Keratinocyte (primary cell): ENCODE measurements around the gene CACNA1E. TPM values are rescaled to one million over a fixed set of nuclear protein-coding genes. Genes with fewer than 3 reads are reported as not detected.

Experiments used
- DNase-seq: peaks from one replicate; pipeline ENCODE4 v3.0.0-alpha.2; 2011; ENCODE audit warnings: low read depth, missing footprints, low spot score
- FAIRE-seq: peaks from 2 replicates; lab custom pipeline; 2011; peaks lifted over from hg19 to GRCh38; lab: Jason Lieb, UNC
- H2AFZ ChIP-seq: 2 replicates; pipeline ENCODE4 v1.6.0; 2012; ENCODE audit warnings: low read length, control low read depth, inconsistent platforms; ENCODE audit not compliant: control insufficient read depth
- H3K27ac ChIP-seq: 2 replicates; pipeline ENCODE4 v1.5.1; 2011; ENCODE audit warnings: low read length; ENCODE audit not compliant: control insufficient read depth, insufficient read depth
- H3K27me3 ChIP-seq: 3 replicates; pipeline ENCODE4 v1.6.0; 2011; ENCODE audit warnings: low read length; ENCODE audit not compliant: control insufficient read depth, insufficient read depth; ENCODE audit errors: extremely low read depth
- H3K36me3 ChIP-seq, 2 experiments: 2 replicates in 1 of 2; 3 replicates in 1 of 2; pipeline ENCODE4 v1.5.1; 2011; ENCODE audit warnings: low read length in 2 of 2, mild to moderate bottlenecking in 1 of 2; ENCODE audit not compliant: control insufficient read depth in 2 of 2, insufficient read depth in 2 of 2; ENCODE audit errors: extremely low read depth in 1 of 2
- H3K4me1 ChIP-seq: 3 replicates; pipeline ENCODE4 v1.5.1; 2011; ENCODE audit warnings: low read length; ENCODE audit not compliant: control insufficient read depth, insufficient read depth; ENCODE audit errors: extremely low read depth
- H3K4me2 ChIP-seq: 3 replicates; pipeline ENCODE4 v1.6.0; 2011; ENCODE audit warnings: low read depth, low read length; ENCODE audit not compliant: control insufficient read depth, insufficient read depth; ENCODE audit errors: extremely low read depth
- H3K4me3 ChIP-seq, 3 experiments: fragments of 200-600 bp in 1 of 3; sonication (generic) in 1 of 3; 2 replicates in 2 of 3; 3 replicates in 1 of 3; pipeline ENCODE4 v1.5.1; 2011 to 2016; ENCODE audit warnings: low read length in 3 of 3, mild to moderate bottlenecking in 3 of 3, control low read depth in 2 of 3, inconsistent platforms in 1 of 3, low read depth in 1 of 3, mixed read lengths in 1 of 3, mixed run types in 1 of 3, moderate library complexity in 1 of 3; ENCODE audit not compliant: control insufficient read depth in 2 of 3, insufficient read depth in 2 of 3; ENCODE audit errors: extremely low read depth in 1 of 3
- H3K79me2 ChIP-seq: 2 replicates; pipeline ENCODE4 v1.6.0; 2012; ENCODE audit warnings: low read length; ENCODE audit not compliant: control insufficient read depth, insufficient read depth
- H3K9ac ChIP-seq: 3 replicates; pipeline ENCODE4 v1.6.0; 2011; ENCODE audit warnings: low read length; ENCODE audit not compliant: control insufficient read depth, insufficient read depth; ENCODE audit errors: extremely low read depth
- H3K9me1 ChIP-seq: 3 replicates; pipeline ENCODE4 v1.6.0; 2011; ENCODE audit warnings: low read length; ENCODE audit not compliant: control insufficient read depth, insufficient read depth; ENCODE audit errors: extremely low read depth
- H3K9me3 ChIP-seq: 2 replicates; pipeline ENCODE4 v1.5.1; 2012; ENCODE audit warnings: low read depth, low read length; ENCODE audit not compliant: control insufficient read depth
- H4K20me1 ChIP-seq: 3 replicates; pipeline ENCODE4 v1.6.0; 2011; ENCODE audit warnings: low read length; ENCODE audit not compliant: control insufficient read depth, insufficient read depth; ENCODE audit errors: extremely low read depth
- EZH2 ChIP-seq: IDR thresholded peaks from one replicate; pipeline ENCODE4 v1.6.1; 2012; ENCODE audit warnings: inconsistent platforms, mild to moderate bottlenecking, low read length, moderate library complexity
- dilution Hi-C: fragments of 300-500 bp; cut with MboI; formaldehyde crosslinking; loops from one replicate; pipeline ENCODE4 v1.7.0; 2020; ENCODE audit warnings: low sequenced_read_pairs; ENCODE audit not compliant: extremely low pct_ligation_motif_present
- polyA plus RNA-seq, 5 experiments: library from polyadenylated mRNA; depleted of rRNA in 3 of 5; stranded (reverse) in 3 of 5; stranded (forward) in 1 of 5; unstranded in 1 of 5; fragments of >200 nt; gene quantifications; 1 replicate in 1 of 5; 2 replicates in 3 of 5; 3 replicates in 1 of 5; pipeline versions ENCODE4 v1.2.1 to v1.2.3, GENCODE V29; 2011 to 2012; ENCODE audit warnings: missing spikeins in 2 of 5, low read depth in 1 of 5, low replicate concordance in 1 of 5
- TF ChIP-seq, protein P1 (sequence below), 3 experiments: IDR thresholded peaks in 1 of 3; conservative IDR thresholded peaks in 1 of 3; optimal IDR thresholded peaks in 1 of 3; 2 replicates in 2 of 3; 3 replicates in 1 of 3; pipeline versions ENCODE3 to v1.5.1; 2011; ENCODE audit warnings: low read length in 3 of 3, mild to moderate bottlenecking in 3 of 3, moderate library complexity in 2 of 3, control low read depth in 1 of 3, inconsistent platforms in 1 of 3; ENCODE audit not compliant: insufficient read depth in 2 of 3; ENCODE audit errors: extremely low read depth in 1 of 3

The CACNA1E gene
- polyA plus RNA-seq, 1 donor (not counting 4 experiments of a cell fraction or from before 2014, with no cell fraction given), result not detected

DNA sequence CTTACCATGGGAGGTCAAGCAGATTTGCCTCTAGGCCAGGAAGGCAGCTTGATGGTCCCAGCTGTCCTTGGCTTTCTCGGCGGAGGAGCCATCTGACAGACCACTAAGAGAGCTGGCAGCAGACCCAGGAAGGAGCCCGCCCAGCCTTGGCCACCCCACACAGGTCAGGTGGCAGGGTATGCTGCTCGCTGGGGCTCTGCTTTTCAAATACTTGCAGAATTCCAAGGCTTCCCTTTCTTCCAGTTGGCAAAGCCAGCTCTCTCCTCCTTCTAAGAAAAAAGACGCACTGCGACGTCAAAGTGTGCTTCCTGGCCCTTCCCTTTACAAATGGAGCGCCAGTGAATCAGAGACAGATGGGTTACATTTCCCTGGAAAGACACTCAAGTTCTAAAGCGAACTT lies 229.4 kb downstream of the CACNA1E start:
- no peaks in the 10 kb centered on the region for H3K27me3 ChIP-seq
- no peak for FAIRE-seq

DNA sequence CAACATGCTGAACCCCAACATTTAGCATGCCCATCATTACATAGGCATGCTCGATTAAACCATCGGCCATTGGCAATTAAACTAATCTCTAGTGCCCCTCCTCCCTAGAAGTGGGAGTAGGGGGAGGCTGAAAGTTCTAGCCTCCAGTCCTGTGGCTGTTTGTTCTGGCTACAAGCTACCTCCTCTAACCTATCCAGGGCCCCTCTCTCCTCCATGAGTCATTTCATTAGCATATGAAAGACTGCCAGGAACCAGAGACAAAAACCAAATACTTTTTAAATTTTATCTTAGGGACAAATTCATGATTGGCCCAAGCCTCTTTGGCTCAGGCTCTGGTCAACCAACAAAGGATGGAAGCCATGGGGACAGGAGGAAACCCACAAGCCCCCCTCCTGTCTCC lies 231.1 kb downstream of the CACNA1E start:
- Histone ChIP-seq H3K4me1 (no peaks in the 10 kb centered on the region), H3K27me3 (no peaks in the 10 kb centered on the region), H3K4me3 (no peak overlapping the region), H3K4me2 (no peak overlapping the region), H3K9ac (no peak overlapping the region), H3K27ac (no peak overlapping the region), H3K9me3 (no peaks in the 10 kb centered on the region), H3K9me1 (no peaks in the 10 kb centered on the region), H2AFZ (no peak overlapping the region), H4K20me1 (no peaks in the 10 kb centered on the region), H3K36me3 (no peaks in the 10 kb centered on the region), H3K79me2 (no peaks in the 10 kb centered on the region)
- DNase-seq, result no peak
- FAIRE-seq, result no peak
- TF ChIP-seq, protein P1, sequence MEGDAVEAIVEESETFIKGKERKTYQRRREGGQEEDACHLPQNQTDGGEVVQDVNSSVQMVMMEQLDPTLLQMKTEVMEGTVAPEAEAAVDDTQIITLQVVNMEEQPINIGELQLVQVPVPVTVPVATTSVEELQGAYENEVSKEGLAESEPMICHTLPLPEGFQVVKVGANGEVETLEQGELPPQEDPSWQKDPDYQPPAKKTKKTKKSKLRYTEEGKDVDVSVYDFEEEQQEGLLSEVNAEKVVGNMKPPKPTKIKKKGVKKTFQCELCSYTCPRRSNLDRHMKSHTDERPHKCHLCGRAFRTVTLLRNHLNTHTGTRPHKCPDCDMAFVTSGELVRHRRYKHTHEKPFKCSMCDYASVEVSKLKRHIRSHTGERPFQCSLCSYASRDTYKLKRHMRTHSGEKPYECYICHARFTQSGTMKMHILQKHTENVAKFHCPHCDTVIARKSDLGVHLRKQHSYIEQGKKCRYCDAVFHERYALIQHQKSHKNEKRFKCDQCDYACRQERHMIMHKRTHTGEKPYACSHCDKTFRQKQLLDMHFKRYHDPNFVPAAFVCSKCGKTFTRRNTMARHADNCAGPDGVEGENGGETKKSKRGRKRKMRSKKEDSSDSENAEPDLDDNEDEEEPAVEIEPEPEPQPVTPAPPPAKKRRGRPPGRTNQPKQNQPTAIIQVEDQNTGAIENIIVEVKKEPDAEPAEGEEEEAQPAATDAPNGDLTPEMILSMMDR (optimal IDR thresholded peaks at IDR 0.05 in 1 of 3, IDR thresholded peaks at IDR 0.05 in 1 of 3, conservative IDR thresholded peaks at IDR 0.05 in 1 of 3; ENCODE audit: extremely low read depth in 1 of 3, insufficient read depth in 2 of 3, low read length in 3 of 3), result no peak
- dilution Hi-C loops, result no loop called here

More for the DNA sequence above, 229.4 kb downstream of the CACNA1E start:
- Histone ChIP-seq H3K4me2 (no peak overlapping the region), H4K20me1 (no peaks in the 10 kb centered on the region), H3K9ac (no peak overlapping the region), H3K4me1 (no peaks in the 10 kb centered on the region), H3K9me3 (no peaks in the 10 kb centered on the region), H3K27ac (no peak overlapping the region), H3K36me3 (no peaks in the 10 kb centered on the region), H3K4me3 (no peak overlapping the region), H3K9me1 (no peaks in the 10 kb centered on the region), H3K79me2 (no peaks in the 10 kb centered on the region), H2AFZ (no peak overlapping the region)
- no peak for DNase-seq
- dilution Hi-C loops, result no loop called here
- TF ChIP-seq, protein P1 (optimal IDR thresholded peaks at IDR 0.05 in 1 of 3, IDR thresholded peaks at IDR 0.05 in 1 of 3, conservative IDR thresholded peaks at IDR 0.05 in 1 of 3; ENCODE audit: extremely low read depth in 1 of 3, insufficient read depth in 2 of 3, low read length in 3 of 3), result no peak
- no peak for TF ChIP-seq EZH2
